Endodermal cell (in vitro differentiated cells): ENCODE results near the gene SATB2. TPM values are rescaled to one million over a fixed set of nuclear protein-coding genes. Genes with fewer than 3 reads are reported as not detected.

ENCODE experiments used
- DNase-seq: peaks from one replicate; pipeline ENCODE4 v3.0.0-alpha.2; 2017
- H3K27ac ChIP-seq: 2 replicates; pipeline ENCODE4 v1.5.1; 2013; ENCODE audit warnings: mild to moderate bottlenecking, low read depth, low read length, moderate library complexity
- H3K27me3 ChIP-seq: 2 replicates; pipeline ENCODE4 v1.6.1; 2013; ENCODE audit warnings: mild to moderate bottlenecking, low read length, moderate library complexity; ENCODE audit not compliant: insufficient read depth, control insufficient read depth, poor library complexity, severe bottlenecking
- H3K36me3 ChIP-seq: 2 replicates; pipeline ENCODE4 v1.7.0; 2013; ENCODE audit warnings: mild to moderate bottlenecking, low read length, moderate library complexity; ENCODE audit not compliant: control insufficient read depth, insufficient read depth
- H3K4me1 ChIP-seq: one replicate; pipeline ENCODE4 v1.7.0; 2013; ENCODE audit warnings: low read length; ENCODE audit not compliant: control insufficient read depth, insufficient read depth
- H3K4me3 ChIP-seq: 2 replicates; pipeline ENCODE4 v1.5.1; 2013; ENCODE audit warnings: mild to moderate bottlenecking, low read length, moderate library complexity
- H3K9ac ChIP-seq: 2 replicates; pipeline ENCODE4 v1.6.1; 2013; ENCODE audit warnings: mild to moderate bottlenecking, low read length, moderate library complexity; ENCODE audit not compliant: poor library complexity, severe bottlenecking; ENCODE audit errors: extremely low read depth
- H3K9me3 ChIP-seq: 2 replicates; pipeline ENCODE4 v1.6.1; 2013; ENCODE audit warnings: mild to moderate bottlenecking, low read length, moderate library complexity; ENCODE audit not compliant: control insufficient read depth
- H3K27ac Mint-ChIP-seq: 2 replicates; pipeline ENCODE4 v1.8.0; 2020; ENCODE audit warnings: mixed read lengths
- H3K27me3 Mint-ChIP-seq: 2 replicates; pipeline ENCODE4 v1.8.0; 2021; ENCODE audit warnings: mild to moderate bottlenecking, mixed read lengths; ENCODE audit not compliant: insufficient read depth
- H3K36me3 Mint-ChIP-seq: 2 replicates; pipeline ENCODE4 v1.8.0; 2020; ENCODE audit warnings: low read depth, mixed read lengths
- H3K4me1 Mint-ChIP-seq: 2 replicates; pipeline ENCODE4 v1.8.0; 2020; ENCODE audit warnings: mixed read lengths
- H3K4me3 Mint-ChIP-seq: 2 replicates; pipeline ENCODE4 v1.8.0; 2020; ENCODE audit warnings: mild to moderate bottlenecking, moderate library complexity, mixed read lengths
- H3K9me3 Mint-ChIP-seq: 2 replicates; pipeline ENCODE4 v1.8.0; 2020; ENCODE audit warnings: mild to moderate bottlenecking, mixed read lengths
- CTCF ChIP-seq: fragments of 200-600 bp; sonication (generic); conservative IDR thresholded peaks from 2 replicates; pipeline ENCODE4 v1.5.0; 2021; ENCODE audit warnings: antibody characterized with exemption, mild to moderate bottlenecking
- WGBS, 2 experiments: methylation state at CpG; one replicate each; pipeline versions ENCODE4 v1.1.5 to v1.1.7; 2013; ENCODE audit warnings: missing lambda C conversion rate in 2 of 2, mixed read lengths in 1 of 2; ENCODE audit not compliant: insufficient coverage in 1 of 2, insufficient read length in 1 of 2; 5-methylcytosine and 5-hydroxymethylcytosine counted together
- total RNA-seq, 2 donors: library from RNA; stranded (reverse); fragmentation: NEBNext Ultra II Directional in 1 of 2; extraction: Animal tissue kit (Norgen Biotek cat#: 25700) in 1 of 2; gene quantifications; 2 replicates in 1 of 2; 3 replicates in 1 of 2; pipeline ENCODE4 v1.2.1, GENCODE V29; 2021

SATB2 gene
- total RNA-seq, 2 donors from 2014 or later: 2.4 to 3.0 TPM

- Histone ChIP-seq H3K9ac (no peak overlapping the region), H3K4me3 (no peak overlapping the region), H3K36me3 (no peaks in the 10 kb centered on the region), H3K4me1 (no peaks in the 10 kb centered on the region), H3K9me3 (no peaks in the 10 kb centered on the region), H3K27me3 (peaks cover 26% of the 10 kb centered on the region), H3K27ac (no peak overlapping the region)
- Mint-ChIP-seq H3K27ac (no peak overlapping the region), H3K4me1 (no peaks in the 10 kb centered on the region), H3K9me3 (no peaks in the 10 kb centered on the region), H3K4me3 (no peak overlapping the region), H3K27me3 (peaks cover 25% of the 10 kb centered on the region), H3K36me3 (no peaks in the 10 kb centered on the region)
- WGBS, 2 experiments: 82 to 91% methylated on average over 2 of the region's 2 CpGs
- DNase-seq: peak; percentile 30
- TF ChIP-seq CTCF: peak; percentile 20
These were observed 23.2 kb upstream of the SATB2 start for GRCh38 chr2:199480966-199481365.

GRCh38 chr2:199477277-199477834 is 19.6 kb upstream of the SATB2 start:
- DNase-seq: peak; percentile 2
- Mint-ChIP-seq H3K36me3 (no peaks in the 10 kb centered on the region), H3K4me3 (no peak overlapping the region), H3K27ac (no peak overlapping the region), H3K9me3 (no peaks in the 10 kb centered on the region), H3K4me1 (peaks cover 6% of the 10 kb centered on the region), H3K27me3 (peaks cover 48% of the 10 kb centered on the region)
- Histone ChIP-seq H3K9ac (no peak overlapping the region), H3K27ac (no peak overlapping the region), H3K36me3 (no peaks in the 10 kb centered on the region), H3K4me3 (no peak overlapping the region), H3K9me3 (no peaks in the 10 kb centered on the region), H3K27me3 (peaks cover 62% of the 10 kb centered on the region), H3K4me1 (no peaks in the 10 kb centered on the region)
- 83% methylated on average over 2 of the region's 2 CpGs; no CpG with 5 or more reads in 1 of the 2 experiments for whole genome bisulfite sequencing, 2 experiments
- TF ChIP-seq CTCF: no peak

- H3K36me3 ChIP-seq: no peaks in the 10 kb centered on the region
- Mint-ChIP-seq H3K27ac (no peak overlapping the region), H3K36me3 (no peaks in the 10 kb centered on the region), H3K9me3 (no peaks in the 10 kb centered on the region), H3K27me3 (peaks cover 88% of the 10 kb centered on the region), H3K4me1 (peaks cover 28% of the 10 kb centered on the region), H3K4me3 (peak overlapping the region; percentile 48)
- peak; percentile 97 for DNase-seq
- peaks cover 100% of the 10 kb centered on the region for H3K27me3 ChIP-seq
- no peak overlapping the region for H3K27ac ChIP-seq
- peak overlapping the region; percentile 62 for H3K4me3 ChIP-seq
- H3K9ac ChIP-seq: no peak overlapping the region
- peak; percentile 93 for TF ChIP-seq CTCF
- WGBS, 2 experiments: 1 to 3% methylated on average over 15 to 34 of the region's 35 CpGs
- no peaks in the 10 kb centered on the region for H3K9me3 ChIP-seq
- H3K4me1 ChIP-seq: peaks cover 16% of the 10 kb centered on the region
These were observed 13.8 kb upstream of the SATB2 start for GRCh38 chr2:199471443-199472057.
